Sigmoid colon (tissue), 7 donors: ENCODE data around the gene SF3B2. TPM values are rescaled to one million over a fixed set of nuclear protein-coding genes. Genes with fewer than 3 reads are reported as not detected.

Source experiments
- DNase-seq: peaks from one replicate; pipeline ENCODE4 v3.0.0-alpha.2; 2019
- H3K27ac ChIP-seq, 4 donors: fragments of 200-600 bp; sonication (generic); one replicate each; pipeline ENCODE4 v1.5.1; 2016 to 2019; ENCODE audit warnings: mild to moderate bottlenecking in 1 of 4
- H3K27me3 ChIP-seq, 3 donors: fragments of 200-600 bp; sonication (generic); one replicate each; pipeline ENCODE4 v1.5.1; 2019; ENCODE audit warnings: mild to moderate bottlenecking in 1 of 3
- H3K36me3 ChIP-seq, 4 donors: fragments of 200-600 bp; sonication (generic); one replicate each; pipeline ENCODE4 v1.5.1; 2016 to 2019
- H3K4me1 ChIP-seq, 4 donors: fragments of 200-600 bp; sonication (generic); one replicate each; pipeline ENCODE4 v1.5.1; 2017 to 2019
- H3K4me3 ChIP-seq, 4 donors: fragments of 200-600 bp; sonication (generic); one replicate each; pipeline ENCODE4 v1.5.1; 2017 to 2019; ENCODE audit warnings: mild to moderate bottlenecking in 2 of 4, moderate library complexity in 1 of 4
- H3K9me3 ChIP-seq, 4 donors: fragments of 200-600 bp in 3 of 4; sonication (generic) in 3 of 4; one replicate each; pipeline versions ENCODE4 v1.5.1 to v1.6.1; 2013 to 2019
- CTCF ChIP-seq, 4 experiments: fragments of 450-650 bp in 3 of 4; fragments of 200-600 bp in 1 of 4; IDR thresholded peaks; one replicate each; pipeline ENCODE4 v1.5.1; 2016 to 2019; ENCODE audit warnings: antibody characterized with exemption in 4 of 4, mild to moderate bottlenecking in 3 of 4, moderate library complexity in 2 of 4
- EP300 ChIP-seq, 4 donors: sonication (generic); formaldehyde crosslinking; IDR thresholded peaks; one replicate each; pipeline ENCODE4 v1.6.1; 2017; ENCODE audit warnings: antibody characterized with exemption in 4 of 4
- POLR2A ChIP-seq, 2 donors: fragments of 450-650 bp; IDR thresholded peaks; one replicate each; pipeline ENCODE4 v1.6.1; 2016; ENCODE audit warnings: antibody characterized with exemption in 2 of 2, mild to moderate bottlenecking in 2 of 2, moderate library complexity in 2 of 2
- POLR2AphosphoS5 ChIP-seq, 4 donors: sonication (generic); formaldehyde crosslinking; IDR thresholded peaks; one replicate each; pipeline ENCODE4 v1.6.1; 2017; ENCODE audit warnings: antibody characterized with exemption in 4 of 4
- WGBS, 2 donors: extraction: QIAGEN DNeasy Blood & Tissue Kit; methylation state at CpG; one replicate each; pipeline ENCODE4 v1.1.7; 2013; 5-methylcytosine and 5-hydroxymethylcytosine counted together
- intact Hi-C: fragments of 100-400 bp; cut with DNase I; formaldehyde crosslinking; loops from one replicate; pipeline ENCODE4 v1.15.1; 2023
- polyA plus RNA-seq, 3 donors: library from polyadenylated mRNA; stranded (reverse); fragments of 200-250 nt; gene quantifications; one replicate each; pipeline ENCODE4 v1.2.3, GENCODE V29; 2013
- total RNA-seq, 4 donors: library from RNA; depleted of rRNA; stranded (reverse); fragments of >200 nt; gene quantifications; one replicate each; pipeline ENCODE4 v1.1.0, GENCODE V29; 2016
- donor health status: healthy with polysubstance abuse.
- donor health status: Bipolar disorder and iron deficiency.
- donor health status: healthy.

Gene SF3B2
- total and polyA plus RNA-seq, 7 donors = 71.7 to 122 (median 91.9) TPM

- no peak for TF ChIP-seq POLR2AphosphoS5 (IDR thresholded peaks at IDR 0.05)
- TF ChIP-seq CTCF (IDR thresholded peaks at IDR 0.05) = no peak
- TF ChIP-seq EP300 (IDR thresholded peaks at IDR 0.05) = no peak
- no peak for TF ChIP-seq POLR2A (IDR thresholded peaks at IDR 0.05)
- Histone ChIP-seq H3K36me3 (peaks cover 26 to 42% (median 32%) of the 10 kb centered on the region in 4 donors), H3K9me3 (no peaks in the 10 kb centered on the region), H3K27ac (peak overlapping the region; percentile 84 to 90 (median 87)), H3K4me1 (peaks cover 0 to 33% (median 23%) of the 10 kb centered on the region in 4 donors), H3K27me3 (peaks cover 14 to 21% (median 17%) of the 10 kb centered on the region in 3 donors), H3K4me3 (peak overlapping the region; percentile 85 to 98 (median 91))
- WGBS, 2 donors = 1 to 2% methylated on average over 17 of the region's 17 CpGs
- DNase-seq = no peak
- intact Hi-C loops = loop anchor here (5.0 kb wide), 1 partner anchor 50 kb away; the partner anchor contains the start of genes BANF1 and EIF1AD
These were observed 459 bp downstream of the SF3B2 start for GRCh38 chr11:66052664-66052982.

GRCh38 chr11:66055021-66055420 is 2.9 kb downstream of the SF3B2 start:
- TF ChIP-seq EP300 (IDR thresholded peaks at IDR 0.05) (no peak), POLR2A (IDR thresholded peaks at IDR 0.05) (no peak), CTCF (IDR thresholded peaks at IDR 0.05) (no peak), POLR2AphosphoS5 (IDR thresholded peaks at IDR 0.05) (no peak)
- no peak overlapping the region for H3K4me3 ChIP-seq
- no peaks in the 10 kb centered on the region for H3K27me3 ChIP-seq
- H3K27ac ChIP-seq = no peak overlapping the region
- peaks cover 48 to 66% (median 56%) of the 10 kb centered on the region in 4 donors for H3K36me3 ChIP-seq
- no peaks in the 10 kb centered on the region for H3K9me3 ChIP-seq
- intact Hi-C loops = no loop called here
- peak; percentile 63 for DNase-seq
- peaks cover 0 to 28% (median 20%) of the 10 kb centered on the region in 4 donors for H3K4me1 ChIP-seq
- 96 to 97% methylated on average over 7 of the region's 7 CpGs for WGBS, 2 donors

- peak; percentile 44 for DNase-seq
- H3K4me3 ChIP-seq = no peak overlapping the region
- TF ChIP-seq POLR2A (IDR thresholded peaks at IDR 0.05) (no peak), POLR2AphosphoS5 (IDR thresholded peaks at IDR 0.05) (no peak), CTCF (IDR thresholded peaks at IDR 0.05) (no peak), EP300 (IDR thresholded peaks at IDR 0.05) (no peak)
- 76 to 81% methylated on average over 7 of the region's 7 CpGs for WGBS, 2 donors
- H3K27me3 ChIP-seq = no peaks in the 10 kb centered on the region
- no peaks in the 10 kb centered on the region for H3K9me3 ChIP-seq
- H3K27ac ChIP-seq = no peak overlapping the region
- intact Hi-C loops = no loop called here
- H3K36me3 ChIP-seq = peaks cover 61 to 81% (median 70%) of the 10 kb centered on the region in 4 donors
- H3K4me1 ChIP-seq = peaks cover 0 to 23% (median 15%) of the 10 kb centered on the region in 4 donors
These were observed 4.3 kb downstream of the SF3B2 start for GRCh38 chr11:66056501-66056900.

- TF ChIP-seq POLR2A (IDR thresholded peaks at IDR 0.05) = no peak
- H3K27me3 ChIP-seq = no peaks in the 10 kb centered on the region
- 81% methylated on average over 8 of the region's 8 CpGs for WGBS, 2 donors
- DNase-seq = no peak
- H3K4me1 ChIP-seq = no peaks in the 10 kb centered on the region
- peaks cover 62 to 100% (median 93%) of the 10 kb centered on the region in 4 donors for H3K36me3 ChIP-seq
- intact Hi-C loops = no loop called here
- no peak overlapping the region for H3K4me3 ChIP-seq
- H3K27ac ChIP-seq = no peak overlapping the region
- no peaks in the 10 kb centered on the region for H3K9me3 ChIP-seq
These were observed 8.0 kb downstream of the SF3B2 start for GRCh38 chr11:66059966-66060680.

- intact Hi-C loops = no loop called here
- DNase-seq = no peak
- no peak overlapping the region for H3K27ac ChIP-seq
- no peak for TF ChIP-seq CTCF (IDR thresholded peaks at IDR 0.05)
- no peak for TF ChIP-seq EP300 (IDR thresholded peaks at IDR 0.05)
- no peak for TF ChIP-seq POLR2AphosphoS5 (IDR thresholded peaks at IDR 0.05)
- TF ChIP-seq POLR2A (IDR thresholded peaks at IDR 0.05) = no peak
- no peaks in the 10 kb centered on the region for H3K27me3 ChIP-seq
- H3K4me3 ChIP-seq = no peak overlapping the region
- no peaks in the 10 kb centered on the region for H3K4me1 ChIP-seq
- WGBS, 2 donors = 79 to 84% methylated on average over 6 of the region's 6 CpGs
- peaks cover 56 to 100% (median 83%) of the 10 kb centered on the region in 4 donors for H3K36me3 ChIP-seq
- no peaks in the 10 kb centered on the region for H3K9me3 ChIP-seq
These were observed 9.1 kb downstream of the SF3B2 start for GRCh38 chr11:66061268-66061667.
